HL-60/S4 treated with phorbol 12-myristate 13-acetate at 8.2 ng/mL for 4 days and 3 days (cell line): ENCODE measurements around the gene PKP4.

Source experiments
- in situ Hi-C: fragments of 300-500 bp; cut with MboI; formaldehyde crosslinking; loops from 2 replicates; pipeline ENCODE4 v1.15.0; 2022; ENCODE audit warnings: low sequenced_read_pairs

The PKP4 gene

GRCh38 chr2:158637357-158637756 lies 180.6 kb downstream of the PKP4 start:
- in situ Hi-C loops: no loop called here

GRCh38 chr2:158644139-158644538 lies 187.4 kb downstream of the PKP4 start:
- in situ Hi-C loops: no loop called here

GRCh38 chr2:158645299-158645698 lies 188.5 kb downstream of the PKP4 start:
- in situ Hi-C loops: no loop called here

GRCh38 chr2:158647436-158648231 lies 190.9 kb downstream of the PKP4 start:
- in situ Hi-C loops: no loop called here

GRCh38 chr2:158649846-158650245 lies 193.1 kb downstream of the PKP4 start:
- in situ Hi-C loops: no loop called here

- in situ Hi-C loops: no loop called here
These were observed 194.1 kb downstream of the PKP4 start for GRCh38 chr2:158650646-158651357.

- in situ Hi-C loops: no loop called here
These were observed 194.8 kb downstream of the PKP4 start for GRCh38 chr2:158651358-158652057.

- in situ Hi-C loops: no loop called here
These were observed 198.9 kb downstream of the PKP4 start for GRCh38 chr2:158655628-158656027.

- in situ Hi-C loops: no loop called here
These were observed 199.9 kb downstream of the PKP4 start for GRCh38 chr2:158656492-158657229.

GRCh38 chr2:158658396-158658795 lies 201.6 kb downstream of the PKP4 start:
- in situ Hi-C loops: no loop called here

GRCh38 chr2:158659483-158659882 lies 202.7 kb downstream of the PKP4 start:
- in situ Hi-C loops: no loop called here

- in situ Hi-C loops: no loop called here
These were observed 204.5 kb downstream of the PKP4 start for GRCh38 chr2:158661231-158661630.

- in situ Hi-C loops: no loop called here
These were observed 205.7 kb downstream of the PKP4 start for GRCh38 chr2:158662421-158662820.

- in situ Hi-C loops: no loop called here
These were observed 207.0 kb downstream of the PKP4 start for GRCh38 chr2:158663796-158664195.

- in situ Hi-C loops: no loop called here
These were observed 208.2 kb downstream of the PKP4 start for GRCh38 chr2:158664987-158665386.

GRCh38 chr2:158665536-158666302 lies 209.0 kb downstream of the PKP4 start:
- in situ Hi-C loops: no loop called here

GRCh38 chr2:158666969-158667368 lies 210.2 kb downstream of the PKP4 start:
- in situ Hi-C loops: no loop called here

- in situ Hi-C loops: no loop called here
These were observed 210.8 kb downstream of the PKP4 start for GRCh38 chr2:158667586-158667985.

GRCh38 chr2:158668001-158668765 lies 211.4 kb downstream of the PKP4 start:
- in situ Hi-C loops: no loop called here

GRCh38 chr2:158670292-158670691 lies 213.5 kb downstream of the PKP4 start:
- in situ Hi-C loops: no loop called here
